Measurements from ENCODE around the gene DAZAP1. TPM values are rescaled to one million over a fixed set of nuclear protein-coding genes. Genes with fewer than 3 reads are reported as not detected.
A peak's percentile ranks its signal among the peaks of the same experiment; 100 is the strongest.

The DAZAP1 gene
- total RNA-seq, 4 donors from 2014 or later, result 34.4 to 77.3 (median 67.7) TPM

GRCh38 chr19:1383312-1384084 lies 23.9 kb upstream of the DAZAP1 start, which contains the start of gene NDUFS7:
Gene NDUFS7 (plus strand): TSS chr19:1383907. CDS start chr19:1383927, 20 bp downstream.
- H3K4me1 ChIP-seq, result peaks cover 11 to 18% of the 10 kb centered on the region in 2 donors
- 0% methylated on average over 26 to 64 of the region's 90 CpGs for WGBS, 2 donors
- intact Hi-C loops (cut with DNase I), result no loop called here
- H3K4me3 ChIP-seq (replicated peaks in 1 of 3), result peak within 1 kb of the TSS; percentile 81 to 91 (median 88)
- H3K9me3 ChIP-seq, result no peaks in the 10 kb centered on the region
- H3K27ac ChIP-seq, result peak within 1 kb of the TSS; percentile 75 to 87 (median 85)
- peaks cover 1% of the 10 kb centered on the region in 2 donors for H3K36me3 ChIP-seq
- H3K27me3 ChIP-seq, result no peaks in the 10 kb centered on the region
- TF ChIP-seq POLR2A (IDR thresholded peaks at IDR 0.05) (peak in 1 of 2 donors; percentile 64), CTCF (IDR thresholded peaks at IDR 0.05) (peak in 3 of 6 experiments; percentile 49 to 61 (median 52))
- peak; percentile 89 to 90 for DNase-seq

GRCh38 chr19:1384085-1384462 lies 23.3 kb upstream of the DAZAP1 start:
- TF ChIP-seq POLR2A (IDR thresholded peaks at IDR 0.05), result no peak
- TF ChIP-seq CTCF (IDR thresholded peaks at IDR 0.05), result no peak
- intact Hi-C loops (cut with DNase I), result no loop called here

GRCh38 chr19:1384478-1385110 lies 22.8 kb upstream of the DAZAP1 start:
- 31 to 34% methylated on average over 17 of the region's 17 CpGs for WGBS, 2 donors
- H3K27me3 ChIP-seq, result no peaks in the 10 kb centered on the region
- H3K4me1 ChIP-seq, result peaks cover 11 to 18% of the 10 kb centered on the region in 2 donors
- H3K4me3 ChIP-seq (replicated peaks in 1 of 3), result peak overlapping the region; percentile 81 to 91 (median 88)
- H3K27ac ChIP-seq, result peak overlapping the region in 1 of 3 donors; percentile 87
- H3K36me3 ChIP-seq, result peaks cover 11 to 12% of the 10 kb centered on the region in 2 donors
- no peak for DNase-seq
- no peaks in the 10 kb centered on the region for H3K9me3 ChIP-seq
- intact Hi-C loops (cut with DNase I), result no loop called here
- TF ChIP-seq CTCF (IDR thresholded peaks at IDR 0.05) (no peak), POLR2A (IDR thresholded peaks at IDR 0.05) (no peak)

More at GRCh38 chr19:1384085-1384462, 23.3 kb upstream of the DAZAP1 start:
- H3K27ac ChIP-seq, result peak overlapping the region; percentile 75 to 87 (median 85)
- no peaks in the 10 kb centered on the region for H3K9me3 ChIP-seq
- H3K36me3 ChIP-seq, result peaks cover 7% of the 10 kb centered on the region in 2 donors
- H3K27me3 ChIP-seq, result no peaks in the 10 kb centered on the region
- DNase-seq, result no peak
- peaks cover 11 to 18% of the 10 kb centered on the region in 2 donors for H3K4me1 ChIP-seq
- peak overlapping the region; percentile 81 to 91 (median 88) for H3K4me3 ChIP-seq (replicated peaks in 1 of 3)
- WGBS, 2 donors, result 0 to 1% methylated on average over 8 to 14 of the region's 23 CpGs

- peaks cover 12 to 14% of the 10 kb centered on the region in 2 donors for H3K36me3 ChIP-seq
- H3K4me3 ChIP-seq (replicated peaks in 1 of 3), result no peak overlapping the region
- H3K9me3 ChIP-seq, result no peaks in the 10 kb centered on the region
- H3K4me1 ChIP-seq, result peaks cover 11 to 18% of the 10 kb centered on the region in 2 donors
- WGBS, 2 donors, result 100% methylated on average over 1 to 3 of the region's 3 CpGs
- TF ChIP-seq POLR2A (IDR thresholded peaks at IDR 0.05), result no peak
- no peak for TF ChIP-seq CTCF (IDR thresholded peaks at IDR 0.05)
- intact Hi-C loops (cut with DNase I), result no loop called here
- no peak for DNase-seq
- no peaks in the 10 kb centered on the region for H3K27me3 ChIP-seq
- no peak overlapping the region for H3K27ac ChIP-seq
These were observed 21.6 kb upstream of the DAZAP1 start for GRCh38 chr19:1385816-1386215.
